GM18507 (cell line): ENCODE results near the gene TSPEAR.
"Not testable (repeated sequence)": the region's sequence is repeated elsewhere in the genome, so short reads cannot be mapped to it uniquely, and the experiment has no call there.

ENCODE experiments used
- DNase-seq: peaks from one replicate; pipeline ENCODE4 v3.0.0; 2011; ENCODE audit warnings: low read depth; ENCODE audit not compliant: insufficient read length; ENCODE audit errors: extremely low spot score
- FAIRE-seq: peaks from 2 replicates; lab custom pipeline; 2011; peaks lifted over from hg19 to GRCh38; lab: Jason Lieb, UNC

Gene TSPEAR

GRCh38 chr21:44582055-44582454 lies 129.3 kb downstream of the TSPEAR start:
- no peak for DNase-seq
- FAIRE-seq: no peak

- DNase-seq: no peak
- no peak for FAIRE-seq
These were observed 130.2 kb downstream of the TSPEAR start for GRCh38 chr21:44581158-44581557.

- FAIRE-seq, DNase-seq: not testable (repeated sequence)
These were observed 131.0 kb downstream of the TSPEAR start, which contains the start of gene KRTAP10-5 for GRCh38 chr21:44580231-44580821. Gene KRTAP10-5, minus strand, starts transcription at chr21:44580604. Its CDS starts 26 bp downstream, at chr21:44580578.

GRCh38 chr21:44579833-44580144 lies 131.6 kb downstream of the TSPEAR start:
- FAIRE-seq: no peak
- no peak for DNase-seq

- DNase-seq (no peak), FAIRE-seq (no peak)
These were observed 132.1 kb downstream of the TSPEAR start for GRCh38 chr21:44579056-44579832.

GRCh38 chr21:44578371-44579055 lies 132.9 kb downstream of the TSPEAR start:
- no peak for DNase-seq
- no peak for FAIRE-seq

- DNase-seq (no peak), FAIRE-seq (no peak)
These were observed 135.3 kb downstream of the TSPEAR start for GRCh38 chr21:44576025-44576420.

- DNase-seq (no peak), FAIRE-seq (no peak)
These were observed 135.9 kb downstream of the TSPEAR start for GRCh38 chr21:44575307-44576024.

GRCh38 chr21:44574457-44575306 lies 136.7 kb downstream of the TSPEAR start:
- no peak for DNase-seq
- no peak for FAIRE-seq

GRCh38 chr21:44573630-44574456 lies 137.5 kb downstream of the TSPEAR start, which contains the start of gene KRTAP10-4:
Gene KRTAP10-4, plus strand, starts transcription at chr21:44573729. Its CDS starts 30 bp downstream, at chr21:44573759.
- DNase-seq, FAIRE-seq: not testable (repeated sequence)

- DNase-seq: no peak
- FAIRE-seq: no peak
These were observed 138.3 kb downstream of the TSPEAR start for GRCh38 chr21:44572959-44573583.

GRCh38 chr21:44571844-44572782 lies 139.3 kb downstream of the TSPEAR start:
- no peak for FAIRE-seq
- DNase-seq: no peak

- no peak for DNase-seq
- no peak for FAIRE-seq
These were observed 140.1 kb downstream of the TSPEAR start for GRCh38 chr21:44571296-44571695.

GRCh38 chr21:44569861-44570517 lies 141.4 kb downstream of the TSPEAR start:
- FAIRE-seq (no peak), DNase-seq (no peak)

GRCh38 chr21:44568667-44569556 lies 142.5 kb downstream of the TSPEAR start:
- DNase-seq: no peak
- FAIRE-seq: no peak
